ENCODE data around the gene WDR91. TPM values are rescaled to one million over a fixed set of nuclear protein-coding genes. Genes with fewer than 3 reads are reported as not detected.

The WDR91 gene
- polyA plus RNA-seq, 2 of the 4 experiments (the other 2 are of a cell fraction) = 5.1 to 5.3 TPM

DNA sequence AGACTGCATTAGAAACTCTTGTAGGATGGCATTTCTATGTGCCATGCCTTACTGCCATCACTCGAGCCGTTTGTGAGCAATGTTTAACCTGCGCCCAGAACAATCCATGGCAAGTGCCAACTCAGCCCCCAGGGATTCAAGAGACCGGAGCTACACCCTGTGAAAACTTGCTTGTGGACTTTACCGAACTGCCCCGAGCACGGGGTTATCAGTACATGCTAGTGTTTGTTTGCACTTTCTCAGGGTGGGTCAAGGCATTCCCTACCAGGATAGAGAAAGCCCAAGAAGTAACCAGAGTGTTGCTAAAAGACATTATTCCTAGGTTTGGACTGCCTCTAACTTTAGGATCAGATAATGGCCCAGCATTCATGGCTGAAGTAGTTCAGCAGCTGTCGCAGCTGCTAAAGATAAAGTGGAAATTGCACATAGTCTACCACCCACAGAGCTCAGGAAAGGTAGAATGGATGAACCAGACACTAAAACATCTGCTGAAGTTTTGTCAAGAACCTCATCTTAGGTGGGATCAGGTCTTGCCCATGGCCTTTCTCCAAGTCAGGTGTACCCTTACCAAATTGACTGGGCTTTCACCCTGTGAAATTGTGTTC, 31.9 kb downstream of the WDR91 start:
- POLR2A ChIA-PET = interaction anchor here (1.8 kb wide), 1 partner anchor 8 kb away, joined by 6 read pairs; no protein-coding TSS in a partner anchor
- FAIRE-seq = no peak
- CTCF ChIA-PET = interaction anchor here (0.6 to 4.3 kb wide), 4 partner anchors 8 to 194 kb away, joined by 3 to 26 read pairs (median 4); partner anchors contain the start of gene CYREN
- Histone ChIP-seq H3K4me2 (no peak overlapping the region), H3K4me3 (no peak overlapping the region), H3K9me3 (no peaks in the 10 kb centered on the region), H3K4me1 (peaks cover 14% of the 10 kb centered on the region), H3K27ac (no peak overlapping the region)
- DNase-seq (ENCODE audit: low read depth in 1 of 2, low spot score in 1 of 2) = no peak
- WGBS (ENCODE audit: missing lambda C conversion rate) = 96% methylated on average over 8 of the region's 8 CpGs
- TF ChIP-seq ELK1 (IDR thresholded peaks at IDR 0.05; ENCODE audit: low read depth, low read length) (no peak), ESRRA (IDR thresholded peaks at IDR 0.05; ENCODE audit: borderline replicate concordance, low read length) (no peak), FOSL2 (IDR thresholded peaks at IDR 0.05) (no peak), FOSL2 (CRISPR knock-in tag; IDR thresholded peaks at IDR 0.05) (no peak), RAD21 (conservative IDR thresholded peaks at IDR 0.05 in 1 of 2, IDR thresholded peaks at IDR 0.05 in 1 of 2) (no peak), NR3C1 (IDR thresholded peaks at IDR 0.05) (no peak), CBX8 (IDR thresholded peaks at IDR 0.05) (no peak), MAFK (IDR thresholded peaks at IDR 0.05; ENCODE audit: partially characterized antibody) (no peak), KDM1A (IDR thresholded peaks at IDR 0.05; ENCODE audit: low read depth) (no peak), FOXS1 (CRISPR knock-in tag; IDR thresholded peaks at IDR 0.05) (no peak), MAX (IDR thresholded peaks at IDR 0.05) (no peak), HDAC2 (IDR thresholded peaks at IDR 0.05) (no peak), RARB (CRISPR knock-in tag; IDR thresholded peaks at IDR 0.05) (no peak), ZSCAN20 (CRISPR knock-in tag; IDR thresholded peaks at IDR 0.05) (no peak), KDM5A (IDR thresholded peaks at IDR 0.05) (no peak), E2F6 (IDR thresholded peaks at IDR 0.05; ENCODE audit: borderline replicate concordance, low read depth) (no peak), NPAS2 (CRISPR knock-in tag; IDR thresholded peaks at IDR 0.05; ENCODE audit: borderline replicate concordance) (no peak), MYC (IDR thresholded peaks at IDR 0.05; ENCODE audit: borderline replicate concordance, low read length) (no peak), USF2 (IDR thresholded peaks at IDR 0.05) (no peak)
- TF ChIP-seq, protein P1, sequence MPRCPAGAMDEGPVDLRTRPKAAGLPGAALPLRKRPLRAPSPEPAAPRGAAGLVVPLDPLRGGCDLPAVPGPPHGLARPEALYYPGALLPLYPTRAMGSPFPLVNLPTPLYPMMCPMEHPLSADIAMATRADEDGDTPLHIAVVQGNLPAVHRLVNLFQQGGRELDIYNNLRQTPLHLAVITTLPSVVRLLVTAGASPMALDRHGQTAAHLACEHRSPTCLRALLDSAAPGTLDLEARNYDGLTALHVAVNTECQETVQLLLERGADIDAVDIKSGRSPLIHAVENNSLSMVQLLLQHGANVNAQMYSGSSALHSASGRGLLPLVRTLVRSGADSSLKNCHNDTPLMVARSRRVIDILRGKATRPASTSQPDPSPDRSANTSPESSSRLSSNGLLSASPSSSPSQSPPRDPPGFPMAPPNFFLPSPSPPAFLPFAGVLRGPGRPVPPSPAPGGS (IDR thresholded peaks at IDR 0.05) = no peak
- no peak for ATAC-seq

GRCh38 chr7:135178364-135178763, 33.0 kb downstream of the WDR91 start:
- FAIRE-seq (no peak), DNase-seq (ENCODE audit: low read depth in 1 of 2, low spot score in 1 of 2) (no peak), ATAC-seq (no peak)
- Histone ChIP-seq H3K27ac (no peak overlapping the region), H3K9me3 (no peaks in the 10 kb centered on the region), H3K4me1 (peaks cover 14% of the 10 kb centered on the region), H3K4me3 (no peak overlapping the region), H3K4me2 (no peak overlapping the region)
- ChIA-PET CTCF (interaction anchor here (0.8 to 4.3 kb wide), 5 partner anchors 8 to 176 kb away, joined by 3 to 26 read pairs (median 4); partner anchors contain the start of gene CYREN), POLR2A (no interaction called here)
- no peak for TF ChIP-seq SMC3 (IDR thresholded peaks at IDR 0.05)
- TF ChIP-seq, protein P2, sequence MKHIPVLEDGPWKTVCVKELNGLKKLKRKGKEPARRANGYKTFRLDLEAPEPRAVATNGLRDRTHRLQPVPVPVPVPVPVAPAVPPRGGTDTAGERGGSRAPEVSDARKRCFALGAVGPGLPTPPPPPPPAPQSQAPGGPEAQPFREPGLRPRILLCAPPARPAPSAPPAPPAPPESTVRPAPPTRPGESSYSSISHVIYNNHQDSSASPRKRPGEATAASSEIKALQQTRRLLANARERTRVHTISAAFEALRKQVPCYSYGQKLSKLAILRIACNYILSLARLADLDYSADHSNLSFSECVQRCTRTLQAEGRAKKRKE (CRISPR knock-in tag; IDR thresholded peaks at IDR 0.05; ENCODE audit: low read depth) = no peak
- WGBS (ENCODE audit: missing lambda C conversion rate) = 86% methylated on average over 13 of the region's 13 CpGs
